Liver (tissue), 3 donors: Measurements from ENCODE around the gene TTC3.

Experiments
- CTCF ChIP-seq: fragments of 150-350 bp; IDR thresholded peaks from 2 replicates; pipeline ENCODE4 v1.5.1; 2017; ENCODE audit warnings: improper control_type of control experiment, low read depth, low read length; ENCODE audit not compliant: missing input control
- TAF1 ChIP-seq: conservative IDR thresholded peaks from 2 replicates; pipeline ENCODE4 v1.6.1; 2016; ENCODE audit warnings: antibody characterized with exemption, mild to moderate bottlenecking
- donor health status: healthy.
- donor health status: healthy.

DNA sequence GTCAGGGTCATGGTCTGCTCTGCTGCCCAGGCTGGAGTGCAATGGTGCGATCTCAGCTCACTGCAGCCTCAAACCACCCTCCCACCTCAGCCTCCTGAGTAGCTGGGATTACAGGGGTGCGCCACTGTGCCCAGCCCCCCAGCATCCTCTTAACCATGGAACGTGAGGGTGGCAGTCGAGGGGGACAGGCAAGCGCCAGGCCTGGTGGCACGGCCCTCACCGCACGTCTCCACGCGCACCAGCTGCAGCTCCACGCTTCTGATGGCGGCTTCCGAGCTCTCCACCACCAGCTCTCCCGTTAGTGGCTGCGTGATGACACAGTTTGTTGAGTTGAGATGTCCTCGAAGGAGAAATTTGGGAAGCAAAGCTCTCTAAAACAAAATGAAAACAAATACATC lies 154.9 kb downstream of the TTC3 start:
- TF ChIP-seq CTCF, result no peak
- no peak for TF ChIP-seq TAF1
